GM23338 (cell line): ENCODE results near the gene PRKAA2. TPM values are rescaled to one million over a fixed set of nuclear protein-coding genes. Genes with fewer than 3 reads are reported as not detected.

Source experiments
- CREB1 ChIP-seq: fragments of 250-450 bp; sonication (Bioruptor Pico); IDR thresholded peaks from 2 replicates; pipeline ENCODE4 v1.5.0; 2020; ENCODE audit warnings: low read depth, mild to moderate bottlenecking, moderate library complexity
- EZH2 ChIP-seq: fragments of 200-600 bp; sonication (generic); IDR thresholded peaks from one replicate; pipeline ENCODE4 v1.8.0; 2017; ENCODE audit warnings: antibody characterized with exemption, mild to moderate bottlenecking, low read depth; ENCODE audit not compliant: unreplicated experiment
- JUNB ChIP-seq: IDR thresholded peaks from one replicate; pipeline ENCODE4 v1.6.1; 2016; ENCODE audit warnings: antibody characterized with exemption; ENCODE audit not compliant: unreplicated experiment
- POLR2AphosphoS5 ChIP-seq: IDR thresholded peaks from 2 replicates; pipeline ENCODE4 v1.6.1; 2016; ENCODE audit warnings: antibody characterized with exemption, low read depth
- STAT1 ChIP-seq: IDR thresholded peaks from one replicate; pipeline ENCODE4 v1.6.1; 2016; ENCODE audit warnings: antibody characterized with exemption; ENCODE audit not compliant: unreplicated experiment
- polyA plus RNA-seq: library from polyadenylated mRNA; unstranded; fragments of >200 nt; fragmentation: Nextera tagmentation; extraction: Ambion mirVana; gene quantifications from 2 replicates; pipeline ENCODE4 v1.2.1, GENCODE V29; 2016
- total RNA-seq: library from RNA; depleted of rRNA; stranded (reverse); fragments of >200 nt; shearing (Covaris generic); gene quantifications from 2 replicates; pipeline ENCODE4 v1.2.3, GENCODE V29; 2014
- TF ChIP-seq, protein P1 (sequence below): fragments of 250-450 bp; sonication (Bioruptor Pico); IDR thresholded peaks from 2 replicates; pipeline ENCODE4 v1.5.0; 2020; ENCODE audit warnings: mild to moderate bottlenecking, moderate library complexity
- TF ChIP-seq, protein P2 (sequence below): IDR thresholded peaks from 2 replicates; pipeline ENCODE4 v1.6.1; 2016; ENCODE audit warnings: antibody characterized with exemption
- TF ChIP-seq, protein P3 (sequence below), 2 experiments: fragments of 200-600 bp in 1 of 2; sonication (generic) in 1 of 2; conservative IDR thresholded peaks; 2 replicates each; pipeline versions ENCODE4 v1.5.1 to v1.6.1; 2016 to 2017; ENCODE audit warnings: antibody characterized with exemption in 2 of 2, low read depth in 2 of 2, mild to moderate bottlenecking in 2 of 2, moderate library complexity in 1 of 2

PRKAA2 gene
- total and polyA plus RNA-seq, 2 experiments from 2014 or later: 3.0 to 8.7 TPM

DNA sequence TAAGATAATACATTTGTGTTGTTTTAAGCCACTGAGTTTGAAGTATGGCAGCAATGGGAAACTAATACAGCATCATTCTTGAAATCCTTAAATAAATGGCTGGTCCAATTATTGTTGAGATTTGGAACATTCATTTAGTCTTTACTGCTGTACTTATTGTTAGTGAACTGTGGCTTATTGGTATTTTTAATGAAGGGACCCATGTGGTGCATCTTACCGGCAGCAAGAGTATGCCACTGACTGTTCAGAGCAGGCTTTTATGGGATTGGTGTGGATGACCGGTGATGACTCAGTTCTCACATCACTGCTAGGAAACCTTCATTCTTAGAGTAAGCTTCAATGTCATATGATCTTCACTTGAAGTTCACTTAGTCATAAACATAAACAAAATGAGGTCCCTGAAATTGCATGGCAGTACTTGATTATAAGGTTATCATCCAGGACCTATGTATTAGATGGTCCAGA, 31.5 kb downstream of the PRKAA2 start (continued):
- TF ChIP-seq, protein P1, sequence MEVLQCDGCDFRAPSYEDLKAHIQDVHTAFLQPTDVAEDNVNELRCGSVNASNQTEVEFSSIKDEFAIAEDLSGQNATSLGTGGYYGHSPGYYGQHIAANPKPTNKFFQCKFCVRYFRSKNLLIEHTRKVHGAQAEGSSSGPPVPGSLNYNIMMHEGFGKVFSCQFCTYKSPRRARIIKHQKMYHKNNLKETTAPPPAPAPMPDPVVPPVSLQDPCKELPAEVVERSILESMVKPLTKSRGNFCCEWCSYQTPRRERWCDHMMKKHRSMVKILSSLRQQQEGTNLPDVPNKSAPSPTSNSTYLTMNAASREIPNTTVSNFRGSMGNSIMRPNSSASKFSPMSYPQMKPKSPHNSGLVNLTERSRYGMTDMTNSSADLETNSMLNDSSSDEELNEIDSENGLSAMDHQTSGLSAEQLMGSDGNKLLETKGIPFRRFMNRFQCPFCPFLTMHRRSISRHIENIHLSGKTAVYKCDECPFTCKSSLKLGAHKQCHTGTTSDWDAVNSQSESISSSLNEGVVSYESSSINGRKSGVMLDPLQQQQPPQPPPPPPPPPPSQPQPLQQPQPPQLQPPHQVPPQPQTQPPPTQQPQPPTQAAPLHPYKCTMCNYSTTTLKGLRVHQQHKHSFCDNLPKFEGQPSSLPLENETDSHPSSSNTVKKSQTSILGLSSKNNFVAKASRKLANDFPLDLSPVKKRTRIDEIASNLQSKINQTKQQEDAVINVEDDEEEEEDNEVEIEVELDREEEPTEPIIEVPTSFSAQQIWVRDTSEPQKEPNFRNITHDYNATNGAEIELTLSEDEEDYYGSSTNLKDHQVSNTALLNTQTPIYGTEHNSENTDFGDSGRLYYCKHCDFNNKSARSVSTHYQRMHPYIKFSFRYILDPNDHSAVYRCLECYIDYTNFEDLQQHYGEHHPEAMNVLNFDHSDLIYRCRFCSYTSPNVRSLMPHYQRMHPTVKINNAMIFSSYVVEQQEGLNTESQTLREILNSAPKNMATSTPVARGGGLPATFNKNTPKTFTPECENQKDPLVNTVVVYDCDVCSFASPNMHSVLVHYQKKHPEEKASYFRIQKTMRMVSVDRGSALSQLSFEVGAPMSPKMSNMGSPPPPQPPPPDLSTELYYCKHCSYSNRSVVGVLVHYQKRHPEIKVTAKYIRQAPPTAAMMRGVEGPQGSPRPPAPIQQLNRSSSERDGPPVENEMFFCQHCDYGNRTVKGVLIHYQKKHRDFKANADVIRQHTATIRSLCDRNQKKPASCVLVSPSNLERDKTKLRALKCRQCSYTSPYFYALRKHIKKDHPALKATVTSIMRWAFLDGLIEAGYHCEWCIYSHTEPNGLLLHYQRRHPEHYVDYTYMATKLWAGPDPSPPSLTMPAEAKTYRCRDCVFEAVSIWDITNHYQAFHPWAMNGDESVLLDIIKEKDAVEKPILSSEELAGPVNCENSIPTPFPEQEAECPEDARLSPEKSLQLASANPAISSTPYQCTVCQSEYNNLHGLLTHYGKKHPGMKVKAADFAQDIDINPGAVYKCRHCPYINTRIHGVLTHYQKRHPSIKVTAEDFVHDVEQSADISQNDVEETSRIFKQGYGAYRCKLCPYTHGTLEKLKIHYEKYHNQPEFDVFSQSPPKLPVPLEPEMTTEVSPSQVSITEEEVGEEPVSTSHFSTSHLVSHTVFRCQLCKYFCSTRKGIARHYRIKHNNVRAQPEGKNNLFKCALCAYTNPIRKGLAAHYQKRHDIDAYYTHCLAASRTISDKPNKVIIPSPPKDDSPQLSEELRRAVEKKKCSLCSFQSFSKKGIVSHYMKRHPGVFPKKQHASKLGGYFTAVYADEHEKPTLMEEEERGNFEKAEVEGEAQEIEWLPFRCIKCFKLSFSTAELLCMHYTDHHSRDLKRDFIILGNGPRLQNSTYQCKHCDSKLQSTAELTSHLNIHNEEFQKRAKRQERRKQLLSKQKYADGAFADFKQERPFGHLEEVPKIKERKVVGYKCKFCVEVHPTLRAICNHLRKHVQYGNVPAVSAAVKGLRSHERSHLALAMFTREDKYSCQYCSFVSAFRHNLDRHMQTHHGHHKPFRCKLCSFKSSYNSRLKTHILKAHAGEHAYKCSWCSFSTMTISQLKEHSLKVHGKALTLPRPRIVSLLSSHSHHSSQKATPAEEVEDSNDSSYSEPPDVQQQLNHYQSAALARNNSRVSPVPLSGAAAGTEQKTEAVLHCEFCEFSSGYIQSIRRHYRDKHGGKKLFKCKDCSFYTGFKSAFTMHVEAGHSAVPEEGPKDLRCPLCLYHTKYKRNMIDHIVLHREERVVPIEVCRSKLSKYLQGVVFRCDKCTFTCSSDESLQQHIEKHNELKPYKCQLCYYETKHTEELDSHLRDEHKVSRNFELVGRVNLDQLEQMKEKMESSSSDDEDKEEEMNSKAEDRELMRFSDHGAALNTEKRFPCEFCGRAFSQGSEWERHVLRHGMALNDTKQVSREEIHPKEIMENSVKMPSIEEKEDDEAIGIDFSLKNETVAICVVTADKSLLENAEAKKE (CRISPR knock-in tag): no peak
- TF ChIP-seq JUNB: no peak
- no peak for TF ChIP-seq CREB1 (CRISPR knock-in tag)
- TF ChIP-seq POLR2AphosphoS5: no peak
- TF ChIP-seq, protein P2, sequence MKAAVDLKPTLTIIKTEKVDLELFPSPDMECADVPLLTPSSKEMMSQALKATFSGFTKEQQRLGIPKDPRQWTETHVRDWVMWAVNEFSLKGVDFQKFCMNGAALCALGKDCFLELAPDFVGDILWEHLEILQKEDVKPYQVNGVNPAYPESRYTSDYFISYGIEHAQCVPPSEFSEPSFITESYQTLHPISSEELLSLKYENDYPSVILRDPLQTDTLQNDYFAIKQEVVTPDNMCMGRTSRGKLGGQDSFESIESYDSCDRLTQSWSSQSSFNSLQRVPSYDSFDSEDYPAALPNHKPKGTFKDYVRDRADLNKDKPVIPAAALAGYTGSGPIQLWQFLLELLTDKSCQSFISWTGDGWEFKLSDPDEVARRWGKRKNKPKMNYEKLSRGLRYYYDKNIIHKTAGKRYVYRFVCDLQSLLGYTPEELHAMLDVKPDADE: no peak
- no peak for TF ChIP-seq EZH2
- TF ChIP-seq STAT1: no peak
- TF ChIP-seq, protein P3, sequence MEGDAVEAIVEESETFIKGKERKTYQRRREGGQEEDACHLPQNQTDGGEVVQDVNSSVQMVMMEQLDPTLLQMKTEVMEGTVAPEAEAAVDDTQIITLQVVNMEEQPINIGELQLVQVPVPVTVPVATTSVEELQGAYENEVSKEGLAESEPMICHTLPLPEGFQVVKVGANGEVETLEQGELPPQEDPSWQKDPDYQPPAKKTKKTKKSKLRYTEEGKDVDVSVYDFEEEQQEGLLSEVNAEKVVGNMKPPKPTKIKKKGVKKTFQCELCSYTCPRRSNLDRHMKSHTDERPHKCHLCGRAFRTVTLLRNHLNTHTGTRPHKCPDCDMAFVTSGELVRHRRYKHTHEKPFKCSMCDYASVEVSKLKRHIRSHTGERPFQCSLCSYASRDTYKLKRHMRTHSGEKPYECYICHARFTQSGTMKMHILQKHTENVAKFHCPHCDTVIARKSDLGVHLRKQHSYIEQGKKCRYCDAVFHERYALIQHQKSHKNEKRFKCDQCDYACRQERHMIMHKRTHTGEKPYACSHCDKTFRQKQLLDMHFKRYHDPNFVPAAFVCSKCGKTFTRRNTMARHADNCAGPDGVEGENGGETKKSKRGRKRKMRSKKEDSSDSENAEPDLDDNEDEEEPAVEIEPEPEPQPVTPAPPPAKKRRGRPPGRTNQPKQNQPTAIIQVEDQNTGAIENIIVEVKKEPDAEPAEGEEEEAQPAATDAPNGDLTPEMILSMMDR (conservative IDR thresholded peaks at IDR 0.05; ENCODE audit: low read depth in 2 of 2): no peak
